Osteocyte (in vitro differentiated cells): Measurements from ENCODE around the gene PTBP3. TPM values are rescaled to one million over a fixed set of nuclear protein-coding genes. Genes with fewer than 3 reads are reported as not detected.

Experiments used
- DNase-seq: peaks from one replicate; pipeline ENCODE4 v3.0.0; 2021; ENCODE audit warnings: mixed read lengths; ENCODE audit not compliant: unreplicated experiment; ENCODE audit errors: extremely low spot score
- H3K27ac Mint-ChIP-seq: one replicate; pipeline ENCODE4 v1.8.0; 2021; ENCODE audit warnings: mild to moderate bottlenecking, mixed read lengths; ENCODE audit not compliant: unreplicated experiment
- H3K27me3 Mint-ChIP-seq: one replicate; pipeline ENCODE4 v1.8.0; 2021; ENCODE audit warnings: mixed read lengths; ENCODE audit not compliant: unreplicated experiment
- H3K36me3 Mint-ChIP-seq: one replicate; pipeline ENCODE4 v1.8.0; 2021; ENCODE audit warnings: mixed read lengths; ENCODE audit not compliant: unreplicated experiment
- H3K4me1 Mint-ChIP-seq: one replicate; pipeline ENCODE4 v1.8.0; 2021; ENCODE audit warnings: mixed read lengths; ENCODE audit not compliant: unreplicated experiment
- H3K4me3 Mint-ChIP-seq: one replicate; pipeline ENCODE4 v1.8.0; 2021; ENCODE audit warnings: mild to moderate bottlenecking, moderate library complexity, mixed read lengths; ENCODE audit not compliant: unreplicated experiment
- H3K9me3 Mint-ChIP-seq: one replicate; pipeline ENCODE4 v1.8.0; 2021; ENCODE audit warnings: mixed read lengths; ENCODE audit not compliant: unreplicated experiment
- total RNA-seq: library from RNA; stranded (reverse); gene quantifications from 2 replicates; pipeline ENCODE4 v1.2.1, GENCODE V29; 2021
- TF ChIP-seq, protein P1 (sequence below): fragments of 200-600 bp; sonication (generic); IDR thresholded peaks from 2 replicates; pipeline ENCODE4 v1.5.0; 2021; ENCODE audit warnings: antibody characterized with exemption, mild to moderate bottlenecking, moderate library complexity

PTBP3 gene
- total RNA-seq, 1 donor from 2014 or later = 47.6 TPM

DNA sequence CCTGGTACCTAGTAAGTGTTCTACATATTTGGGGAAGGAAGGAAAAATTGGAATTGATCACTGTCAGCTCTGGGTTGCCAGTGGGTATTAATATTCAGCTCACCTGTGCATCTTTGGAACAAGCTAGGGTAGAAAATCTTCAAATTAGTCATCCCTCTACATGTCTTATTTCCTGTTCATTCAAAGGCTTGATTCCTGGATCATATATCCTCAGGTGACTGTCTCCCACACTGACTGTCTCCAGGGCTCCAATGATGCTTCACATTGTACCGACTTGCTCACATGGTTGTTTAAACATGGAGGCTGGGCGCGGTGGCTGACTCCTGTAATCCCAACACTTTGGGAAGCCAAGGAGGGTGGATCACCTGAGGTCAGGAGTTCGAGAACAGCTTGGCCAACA is 146.7 kb downstream of the PTBP3 start:
- no peak for DNase-seq
- no peak overlapping the region for H3K4me3 Mint-ChIP-seq
- no peaks in the 10 kb centered on the region for H3K27me3 Mint-ChIP-seq
- no peaks in the 10 kb centered on the region for H3K9me3 Mint-ChIP-seq
- H3K36me3 Mint-ChIP-seq = peaks cover 12% of the 10 kb centered on the region
- TF ChIP-seq, protein P1, sequence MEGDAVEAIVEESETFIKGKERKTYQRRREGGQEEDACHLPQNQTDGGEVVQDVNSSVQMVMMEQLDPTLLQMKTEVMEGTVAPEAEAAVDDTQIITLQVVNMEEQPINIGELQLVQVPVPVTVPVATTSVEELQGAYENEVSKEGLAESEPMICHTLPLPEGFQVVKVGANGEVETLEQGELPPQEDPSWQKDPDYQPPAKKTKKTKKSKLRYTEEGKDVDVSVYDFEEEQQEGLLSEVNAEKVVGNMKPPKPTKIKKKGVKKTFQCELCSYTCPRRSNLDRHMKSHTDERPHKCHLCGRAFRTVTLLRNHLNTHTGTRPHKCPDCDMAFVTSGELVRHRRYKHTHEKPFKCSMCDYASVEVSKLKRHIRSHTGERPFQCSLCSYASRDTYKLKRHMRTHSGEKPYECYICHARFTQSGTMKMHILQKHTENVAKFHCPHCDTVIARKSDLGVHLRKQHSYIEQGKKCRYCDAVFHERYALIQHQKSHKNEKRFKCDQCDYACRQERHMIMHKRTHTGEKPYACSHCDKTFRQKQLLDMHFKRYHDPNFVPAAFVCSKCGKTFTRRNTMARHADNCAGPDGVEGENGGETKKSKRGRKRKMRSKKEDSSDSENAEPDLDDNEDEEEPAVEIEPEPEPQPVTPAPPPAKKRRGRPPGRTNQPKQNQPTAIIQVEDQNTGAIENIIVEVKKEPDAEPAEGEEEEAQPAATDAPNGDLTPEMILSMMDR = no peak
- no peak overlapping the region for H3K27ac Mint-ChIP-seq
- H3K4me1 Mint-ChIP-seq = no peaks in the 10 kb centered on the region

DNA sequence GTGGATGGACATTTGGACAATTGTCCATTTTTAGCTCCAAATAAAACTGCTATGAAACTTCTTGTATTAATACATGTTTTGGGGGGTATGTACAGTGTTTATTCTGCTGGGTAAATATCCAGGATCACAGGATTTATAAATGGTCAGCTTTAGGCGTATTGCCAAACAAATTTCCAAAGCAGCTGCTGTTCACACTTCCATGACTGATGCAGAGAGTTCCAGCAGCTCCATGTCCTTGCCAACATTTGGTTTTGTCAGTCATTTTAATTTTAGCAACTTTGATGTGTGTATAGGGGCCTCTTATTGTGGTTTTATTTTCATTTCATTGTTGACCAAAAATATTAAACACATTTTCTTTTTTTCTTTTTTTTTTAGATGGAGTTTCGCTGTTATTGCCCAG is 148.5 kb downstream of the PTBP3 start:
- Mint-ChIP-seq H3K36me3 (peaks cover 3% of the 10 kb centered on the region), H3K4me1 (peaks cover 3% of the 10 kb centered on the region), H3K27me3 (peaks cover 2% of the 10 kb centered on the region), H3K9me3 (no peaks in the 10 kb centered on the region), H3K4me3 (no peak overlapping the region), H3K27ac (no peak overlapping the region)
- no peak for DNase-seq
- TF ChIP-seq, protein P1 = no peak

DNA sequence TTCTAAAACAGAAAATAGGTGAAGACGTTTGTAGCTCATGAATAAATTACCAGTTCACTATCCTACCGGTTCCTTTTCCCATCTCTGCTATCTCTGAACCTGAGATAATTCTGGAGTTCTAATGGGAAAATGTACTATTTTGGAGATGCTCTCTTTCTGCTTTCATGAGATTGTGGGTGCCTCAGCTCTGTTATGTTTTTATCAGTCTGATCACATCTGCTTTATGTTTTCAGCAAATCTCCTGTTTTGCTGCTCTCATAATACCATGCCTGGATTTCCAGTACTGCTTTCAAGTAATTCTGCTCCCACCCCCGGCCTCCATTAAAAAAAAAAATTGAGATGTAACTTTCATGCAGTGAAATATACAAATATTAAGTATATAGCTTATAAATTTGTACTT is 149.2 kb downstream of the PTBP3 start:
- Mint-ChIP-seq H3K4me1 (peaks cover 3% of the 10 kb centered on the region), H3K27ac (no peak overlapping the region), H3K9me3 (no peaks in the 10 kb centered on the region), H3K4me3 (no peak overlapping the region), H3K36me3 (peaks cover 3% of the 10 kb centered on the region), H3K27me3 (peaks cover 2% of the 10 kb centered on the region)
- TF ChIP-seq, protein P1 = no peak
- no peak for DNase-seq

DNA sequence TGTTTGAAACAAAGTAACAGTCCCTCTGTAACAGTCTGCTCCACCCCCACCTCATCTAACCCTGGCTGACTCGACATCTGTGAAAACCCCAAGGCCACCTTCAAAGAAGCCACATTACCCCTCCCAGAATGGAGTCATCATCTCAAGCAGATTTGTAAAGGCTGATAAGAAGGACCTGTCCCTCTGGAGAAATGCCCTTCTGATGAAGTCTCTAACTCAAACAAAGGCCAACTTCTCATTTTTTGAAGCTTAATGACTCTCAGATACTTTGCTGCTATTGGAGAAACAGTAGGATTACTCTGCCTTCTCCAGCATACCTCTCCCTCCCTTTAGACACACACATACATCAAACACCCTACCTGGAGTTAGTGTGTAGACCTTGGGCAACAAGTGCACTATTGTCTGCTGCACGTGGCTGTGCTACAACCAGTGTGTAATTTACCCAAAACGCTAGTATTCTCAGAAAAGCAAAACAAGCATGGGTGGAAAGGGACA is 153.0 kb downstream of the PTBP3 start:
- no peaks in the 10 kb centered on the region for H3K9me3 Mint-ChIP-seq
- peaks cover 2% of the 10 kb centered on the region for H3K27me3 Mint-ChIP-seq
- no peak overlapping the region for H3K4me3 Mint-ChIP-seq
- no peak overlapping the region for H3K27ac Mint-ChIP-seq
- no peak for DNase-seq
- peaks cover 4% of the 10 kb centered on the region for H3K4me1 Mint-ChIP-seq
- TF ChIP-seq, protein P1 = no peak
- H3K36me3 Mint-ChIP-seq = peaks cover 3% of the 10 kb centered on the region

DNA sequence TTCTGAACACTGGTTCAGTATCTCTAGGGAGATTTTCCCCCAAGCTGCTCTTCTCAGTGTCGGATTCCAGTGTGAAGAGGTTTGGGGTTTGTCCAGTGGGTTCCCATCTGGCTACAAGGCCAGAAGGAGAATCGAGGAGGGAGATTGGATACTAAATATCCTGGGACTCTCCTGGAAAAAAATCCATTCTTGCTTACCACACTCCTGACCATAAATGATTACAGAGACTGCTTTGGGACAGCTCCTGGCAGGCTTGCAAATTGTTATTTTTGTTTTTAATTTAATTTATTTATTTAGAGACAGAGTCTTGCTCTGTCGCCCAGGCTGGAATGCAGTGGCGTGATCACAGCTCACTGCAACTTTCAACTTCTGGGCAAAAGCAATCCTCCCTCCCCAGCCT is 153.6 kb downstream of the PTBP3 start:
- H3K9me3 Mint-ChIP-seq = no peaks in the 10 kb centered on the region
- H3K27ac Mint-ChIP-seq = no peak overlapping the region
- peaks cover 2% of the 10 kb centered on the region for H3K27me3 Mint-ChIP-seq
- peaks cover 6% of the 10 kb centered on the region for H3K4me1 Mint-ChIP-seq
- H3K36me3 Mint-ChIP-seq = peaks cover 3% of the 10 kb centered on the region
- H3K4me3 Mint-ChIP-seq = no peak overlapping the region
- no peak for DNase-seq
- TF ChIP-seq, protein P1 = no peak
